K562 (cell line): ENCODE measurements around the gene RALB. TPM values are rescaled to one million over a fixed set of nuclear protein-coding genes. Genes with fewer than 3 reads are reported as not detected.

Experiments used
- BRD9 ChIP-seq: fragments of 450-650 bp; IDR thresholded peaks from 2 replicates; pipeline ENCODE4 v1.6.1; 2018; ENCODE audit warnings: low read depth; ENCODE audit not compliant: partially characterized antibody
- E2F3 ChIP-seq: fragments of 250-450 bp; sonication (Bioruptor Pico); IDR thresholded peaks from 2 replicates; pipeline ENCODE4 v1.4.0; 2020; ENCODE audit warnings: mild to moderate bottlenecking
- ETS2 ChIP-seq: IDR thresholded peaks from 2 replicates; pipeline ENCODE4 v1.6.1; 2016; ENCODE audit warnings: borderline replicate concordance, missing genetic modification characterization, mild to moderate bottlenecking, moderate library complexity, missing compliant biosample characterization; ENCODE audit not compliant: poor library complexity, severe bottlenecking
- GATAD2B ChIP-seq: fragments of 450-650 bp; IDR thresholded peaks from 2 replicates; pipeline ENCODE4 v1.6.1; 2017; ENCODE audit warnings: mild to moderate bottlenecking, borderline replicate concordance
- HDAC2 ChIP-seq: fragments of 450-650 bp; IDR thresholded peaks from 2 replicates; pipeline ENCODE4 v1.6.1; 2016; ENCODE audit warnings: mild to moderate bottlenecking
- HNRNPLL ChIP-seq: fragments of 200-400 bp; formaldehyde crosslinking; IDR thresholded peaks from 2 replicates; pipeline ENCODE4 v1.6.1; 2017; ENCODE audit warnings: low read length, low read depth, mild to moderate bottlenecking; ENCODE audit not compliant: poor library complexity, severe bottlenecking
- IRF2 ChIP-seq: sonication (generic); formaldehyde crosslinking; IDR thresholded peaks from 2 replicates; pipeline ENCODE4 v1.8.1; 2022; ENCODE audit warnings: mild to moderate bottlenecking, missing genetic modification reagents
- KDM2B ChIP-seq: fragments of 250-450 bp; sonication (Bioruptor Pico); IDR thresholded peaks from 2 replicates; pipeline ENCODE4 v1.8.0; 2021; ENCODE audit warnings: mild to moderate bottlenecking, moderate library complexity
- LEF1 ChIP-seq: fragments of 450-650 bp; IDR thresholded peaks from 2 replicates; pipeline ENCODE4 v1.6.1; 2016; ENCODE audit warnings: mild to moderate bottlenecking
- MAFF ChIP-seq: IDR thresholded peaks from 2 replicates; pipeline ENCODE4 v1.6.1; 2012; ENCODE audit warnings: low read length, improper control_type of control experiment
- MEF2A ChIP-seq: IDR thresholded peaks from 2 replicates; pipeline ENCODE4 v1.6.1; 2011; ENCODE audit warnings: low read depth, mild to moderate bottlenecking, low read length, moderate library complexity; ENCODE audit not compliant: control insufficient read depth
- NCOR1 ChIP-seq: fragments of 450-650 bp; IDR thresholded peaks from 2 replicates; pipeline ENCODE4 v1.6.1; 2016; ENCODE audit warnings: mild to moderate bottlenecking, moderate library complexity
- NR4A1 ChIP-seq, 2 experiments: fragments of 250-450 bp in 1 of 2; fragments of 450-650 bp in 1 of 2; sonication (Bioruptor Pico) in 1 of 2; IDR thresholded peaks; 2 replicates each; pipeline versions ENCODE4 v1.4.0 to v1.6.1; 2016 to 2020; ENCODE audit warnings: mild to moderate bottlenecking in 2 of 2, missing compliant biosample characterization in 1 of 2, missing genetic modification characterization in 1 of 2, moderate library complexity in 1 of 2
- RCOR1 ChIP-seq, 2 experiments: IDR thresholded peaks; 2 replicates each; pipeline ENCODE4 v1.6.1; 2012; ENCODE audit warnings: low read depth in 2 of 2, low read length in 2 of 2, borderline replicate concordance in 1 of 2, improper control_type of control experiment in 1 of 2
- SOX6 ChIP-seq: fragments of 450-650 bp; IDR thresholded peaks from 2 replicates; pipeline ENCODE4 v1.6.1; 2014; ENCODE audit warnings: mild to moderate bottlenecking
- ZBTB7A ChIP-seq: IDR thresholded peaks from 2 replicates; pipeline ENCODE4 v1.6.1; 2011; ENCODE audit warnings: low read depth, mild to moderate bottlenecking, low read length, moderate library complexity, borderline replicate concordance; ENCODE audit not compliant: control insufficient read depth
- ZMIZ1 ChIP-seq, 2 experiments: fragments of 150-350 bp in 1 of 2; IDR thresholded peaks; 2 replicates each; pipeline ENCODE4 v1.6.1; 2012 to 2016; ENCODE audit warnings: low read depth in 2 of 2, low read length in 2 of 2, mild to moderate bottlenecking in 1 of 2, moderate library complexity in 1 of 2
- ZNF347 ChIP-seq: fragments of 450-650 bp; formaldehyde crosslinking; IDR thresholded peaks from 2 replicates; pipeline ENCODE4 v1.4.0; 2020; ENCODE audit warnings: low read depth, mild to moderate bottlenecking, moderate library complexity
- ZNF707 ChIP-seq: fragments of 250-450 bp; sonication (Bioruptor Pico); conservative IDR thresholded peaks from 2 replicates; pipeline ENCODE4 v1.8.0; 2022; ENCODE audit warnings: inconsistent platforms, mild to moderate bottlenecking, moderate library complexity
- ZNF740 ChIP-seq, 3 experiments: fragments of 200-800 bp in 1 of 3; sonication (Bioruptor generic) in 1 of 3; sonication (generic) in 1 of 3; formaldehyde crosslinking in 1 of 3; IDR thresholded peaks; 2 replicates each; pipeline versions ENCODE4 v1.6.1 to v1.8.0; 2016 to 2022; ENCODE audit warnings: mild to moderate bottlenecking in 2 of 3, missing compliant biosample characterization in 2 of 3, missing genetic modification characterization in 2 of 3, missing genetic modification reagents in 1 of 3
- polyA plus RNA-seq, 8 experiments: library from polyadenylated mRNA; depleted of rRNA in 4 of 8; stranded (reverse) in 5 of 8; unstranded in 3 of 8; fragments of >200 nt; fragmentation: Nextera tagmentation in 2 of 8; fragmentation: Illumina TruSeq in 1 of 8; extraction: Ambion mirVana in 2 of 8; extraction: Trizol in 1 of 8; gene quantifications; 2 replicates each; pipeline versions ENCODE4 v1.2.1 to v1.2.3, GENCODE V29; 2011 to 2014; ENCODE audit warnings: inconsistent platforms in 1 of 8, missing spikeins in 1 of 8
- total RNA-seq, 7 experiments: library from RNA; depleted of rRNA in 6 of 7; stranded (reverse); fragments of >200 nt in 6 of 7; fragmentation: Illumina TruSeq in 2 of 7; extraction: Trizol in 2 of 7; gene quantifications; 2 replicates each; pipeline versions ENCODE4 v1.2.1 to v1.2.3, GENCODE V29; 2011 to 2021; ENCODE audit warnings: low replicate concordance in 1 of 7
- TF ChIP-seq, protein P1 (sequence below), 3 experiments: IDR thresholded peaks in 2 of 3; conservative IDR thresholded peaks in 1 of 3; 2 replicates each; pipeline ENCODE4 v1.5.1; 2011 to 2012; ENCODE audit warnings: low read length in 3 of 3, mild to moderate bottlenecking in 3 of 3, control low read depth in 2 of 3, improper control_type of control experiment in 1 of 3, inconsistent platforms in 1 of 3, low read depth in 1 of 3, mixed read lengths in 1 of 3, moderate library complexity in 1 of 3; ENCODE audit not compliant: insufficient read depth in 2 of 3

The RALB gene
- total and polyA plus RNA-seq, 9 of the 15 experiments (the other 6 are each of a cell fraction or from before 2014, with no cell fraction given): 14.8 to 65.6 (median 38.4) TPM

DNA sequence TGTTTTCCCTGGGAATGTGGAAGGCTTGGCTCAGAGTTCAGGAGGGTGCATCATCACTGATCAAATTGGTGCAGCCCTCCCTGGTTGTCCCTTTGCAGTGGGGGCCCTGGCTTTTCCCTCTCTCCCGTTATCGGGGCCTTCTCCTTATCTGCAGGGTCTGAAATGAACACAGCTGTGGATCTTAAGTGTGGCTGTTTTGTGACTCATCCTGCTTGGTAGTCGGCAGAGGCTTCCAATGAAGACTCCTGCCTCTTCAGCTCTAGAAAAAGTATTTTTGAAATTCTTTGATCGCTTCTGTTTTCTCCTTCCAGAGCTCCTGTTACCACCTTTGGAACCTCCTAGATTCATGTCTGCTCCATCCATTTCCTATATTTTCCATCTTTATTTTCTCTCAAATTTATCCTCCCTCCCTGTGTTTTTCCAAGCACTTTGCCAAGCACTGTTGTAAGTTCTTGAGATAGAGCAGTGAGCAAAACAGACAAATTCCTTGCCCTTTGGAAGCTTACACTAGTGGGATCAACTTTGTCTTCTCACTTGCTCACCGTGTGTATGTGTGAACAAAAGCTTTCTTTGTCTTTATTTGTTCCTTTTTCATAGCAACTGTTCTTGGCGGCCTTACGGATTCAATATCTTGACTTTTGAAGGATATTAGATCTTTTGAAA is 45.7 kb downstream of the RALB start (continued):
- TF ChIP-seq IRF2 (CRISPR knock-in tag) (no peak), NCOR1 (peak; percentile 36; the same call in 1 of the 2 replicates), ZMIZ1 (IDR thresholded peaks at IDR 0.05; ENCODE audit: low read depth in 2 of 2, low read length in 2 of 2) (no peak), GATAD2B (no peak; the same call in 1 of the 2 replicates), LEF1 (peak; percentile 38; the same call in 1 of the 2 replicates), ZNF707 (CRISPR knock-in tag) (no peak), SOX6 (peak; percentile 25; the same call in 1 of the 2 replicates), HDAC2 (no peak), ZNF740 (CRISPR knock-in tag; IDR thresholded peaks at IDR 0.05) (no peak), ZNF740 (tag; IDR thresholded peaks at IDR 0.05) (no peak), ZNF347 (CRISPR knock-in tag) (no peak), HNRNPLL (no peak), MAFF (no peak), ETS2 (tag) (no peak), KDM2B (CRISPR knock-in tag) (no peak), MEF2A (no peak), BRD9 (no peak), NR4A1 (CRISPR knock-in tag; IDR thresholded peaks at IDR 0.05) (no peak), NR4A1 (tag; IDR thresholded peaks at IDR 0.05) (no peak), RCOR1 (IDR thresholded peaks at IDR 0.05; ENCODE audit: borderline replicate concordance in 1 of 2, low read depth in 2 of 2, low read length in 2 of 2) (peak in 1 of 2 experiments; percentile 25; a peak in 1 of 4 replicates), E2F3 (CRISPR knock-in tag) (no peak), ZBTB7A (no peak)
- TF ChIP-seq, protein P1, sequence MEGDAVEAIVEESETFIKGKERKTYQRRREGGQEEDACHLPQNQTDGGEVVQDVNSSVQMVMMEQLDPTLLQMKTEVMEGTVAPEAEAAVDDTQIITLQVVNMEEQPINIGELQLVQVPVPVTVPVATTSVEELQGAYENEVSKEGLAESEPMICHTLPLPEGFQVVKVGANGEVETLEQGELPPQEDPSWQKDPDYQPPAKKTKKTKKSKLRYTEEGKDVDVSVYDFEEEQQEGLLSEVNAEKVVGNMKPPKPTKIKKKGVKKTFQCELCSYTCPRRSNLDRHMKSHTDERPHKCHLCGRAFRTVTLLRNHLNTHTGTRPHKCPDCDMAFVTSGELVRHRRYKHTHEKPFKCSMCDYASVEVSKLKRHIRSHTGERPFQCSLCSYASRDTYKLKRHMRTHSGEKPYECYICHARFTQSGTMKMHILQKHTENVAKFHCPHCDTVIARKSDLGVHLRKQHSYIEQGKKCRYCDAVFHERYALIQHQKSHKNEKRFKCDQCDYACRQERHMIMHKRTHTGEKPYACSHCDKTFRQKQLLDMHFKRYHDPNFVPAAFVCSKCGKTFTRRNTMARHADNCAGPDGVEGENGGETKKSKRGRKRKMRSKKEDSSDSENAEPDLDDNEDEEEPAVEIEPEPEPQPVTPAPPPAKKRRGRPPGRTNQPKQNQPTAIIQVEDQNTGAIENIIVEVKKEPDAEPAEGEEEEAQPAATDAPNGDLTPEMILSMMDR (IDR thresholded peaks at IDR 0.05 in 2 of 3, conservative IDR thresholded peaks at IDR 0.05 in 1 of 3; ENCODE audit: insufficient read depth in 2 of 3, low read depth in 1 of 3, low read length in 3 of 3): no peak
